DMS53 treated with DMSO at 0.1 percent for 48 hours (cell line): ENCODE data around the gene S100P.
"Not testable (repeated sequence)": the region's sequence is repeated elsewhere in the genome, so short reads cannot be mapped to it uniquely, and the experiment has no call there.

Source experiments
- DNase-seq: peaks from one replicate; lab custom pipeline; 2025; ENCODE audit not compliant: unreplicated experiment; lab: John Stamatoyannopoulos, UW

The S100P gene

GRCh38 chr4:6672541-6673190, 21.0 kb upstream of the S100P start:
- not testable (repeated sequence) for DNase-seq

- DNase-seq = peak; percentile 29
These were observed 20.5 kb upstream of the S100P start for GRCh38 chr4:6673191-6673659.

- DNase-seq = peak; percentile 97
These were observed 19.8 kb upstream of the S100P start for GRCh38 chr4:6673660-6674499.

GRCh38 chr4:6674500-6675149, 19.1 kb upstream of the S100P start:
- DNase-seq = peak; percentile 74

GRCh38 chr4:6676722-6677558, 16.7 kb upstream of the S100P start:
- DNase-seq = no peak

GRCh38 chr4:6680372-6681034, 13.2 kb upstream of the S100P start:
- no peak for DNase-seq

GRCh38 chr4:6681191-6681590, 12.5 kb upstream of the S100P start:
- peak; percentile 14 for DNase-seq

- no peak for DNase-seq
These were observed 10.7 kb upstream of the S100P start for GRCh38 chr4:6682862-6683590.

GRCh38 chr4:6684656-6685055, 9.0 kb upstream of the S100P start:
- DNase-seq = no peak

GRCh38 chr4:6686104-6686787, 7.4 kb upstream of the S100P start:
- no peak for DNase-seq

GRCh38 chr4:6687947-6688878, 5.5 kb upstream of the S100P start:
- DNase-seq = peak; percentile 97

- peak; percentile 97 for DNase-seq
These were observed 4.7 kb upstream of the S100P start for GRCh38 chr4:6688879-6689505.

GRCh38 chr4:6689506-6689960, 4.1 kb upstream of the S100P start:
- DNase-seq = peak; percentile 50

- no peak for DNase-seq
These were observed 1.3 kb upstream of the S100P start for GRCh38 chr4:6692379-6692778.

GRCh38 chr4:6692806-6693205, 872 bp upstream of the S100P start:
- no peak for DNase-seq

- no peak for DNase-seq
These were observed 661 bp downstream of the S100P start for GRCh38 chr4:6694177-6694901.
